HG03060 (cell line): Measurements from ENCODE around the gene CHURC1.

Experiments
- ATAC-seq: cut with Tn5 transposase; IDR thresholded peaks from one replicate; pipeline ENCODE4 v1.9.1; 2021; ENCODE audit warnings: low read depth, moderate number of reproducible peaks; ENCODE audit not compliant: unreplicated experiment

CHURC1 gene

DNA sequence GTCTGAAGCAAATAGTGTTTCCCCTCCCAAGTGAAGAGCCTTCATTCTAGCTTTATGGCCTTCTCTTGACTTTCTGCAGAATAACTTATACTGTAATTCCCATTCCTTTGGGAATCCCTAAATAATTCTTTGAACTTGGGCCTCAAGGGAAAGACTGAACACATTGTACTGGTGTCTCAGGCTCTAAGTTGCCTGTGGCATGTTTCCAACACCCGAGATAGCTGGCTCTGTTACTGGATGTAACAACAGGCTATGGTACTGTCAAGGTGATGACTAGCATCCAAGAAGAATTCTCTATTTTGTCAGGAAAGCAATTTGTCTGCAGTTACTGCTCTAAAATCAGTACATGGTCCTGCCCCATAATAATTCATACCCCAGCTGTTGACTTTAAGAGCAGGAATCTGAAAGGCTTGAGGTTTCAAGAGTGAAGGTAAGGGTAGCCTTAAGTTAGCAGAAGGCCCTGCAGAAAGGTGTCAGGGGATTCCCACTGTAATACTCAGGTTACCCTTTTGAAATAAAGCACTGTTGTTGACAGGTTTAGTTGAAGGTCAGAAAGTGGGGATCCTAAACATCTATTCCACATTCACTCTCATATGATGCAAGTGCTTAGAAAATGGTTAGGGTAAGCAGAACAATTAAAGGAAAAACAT is 23.0 kb downstream of the CHURC1 start:
- ATAC-seq = no peak

DNA sequence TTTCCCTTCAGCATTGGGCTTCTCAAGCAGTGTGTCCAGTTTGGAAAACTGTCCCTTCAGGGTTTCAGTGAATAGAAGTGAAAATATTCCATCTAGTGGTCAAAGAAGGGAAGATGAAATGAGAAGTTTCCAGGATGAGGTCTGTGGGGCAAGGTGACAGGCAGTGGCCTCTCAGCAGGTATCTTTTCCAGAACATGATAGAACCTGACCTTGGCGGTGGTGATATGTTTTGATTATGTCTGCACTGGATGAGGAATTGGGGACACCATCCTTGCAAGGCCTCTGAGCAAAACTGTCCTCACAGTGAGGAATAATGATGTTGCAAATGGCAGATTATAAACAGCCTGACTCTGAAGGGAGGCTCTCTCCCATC is 23.6 kb downstream of the CHURC1 start:
- ATAC-seq = no peak

DNA sequence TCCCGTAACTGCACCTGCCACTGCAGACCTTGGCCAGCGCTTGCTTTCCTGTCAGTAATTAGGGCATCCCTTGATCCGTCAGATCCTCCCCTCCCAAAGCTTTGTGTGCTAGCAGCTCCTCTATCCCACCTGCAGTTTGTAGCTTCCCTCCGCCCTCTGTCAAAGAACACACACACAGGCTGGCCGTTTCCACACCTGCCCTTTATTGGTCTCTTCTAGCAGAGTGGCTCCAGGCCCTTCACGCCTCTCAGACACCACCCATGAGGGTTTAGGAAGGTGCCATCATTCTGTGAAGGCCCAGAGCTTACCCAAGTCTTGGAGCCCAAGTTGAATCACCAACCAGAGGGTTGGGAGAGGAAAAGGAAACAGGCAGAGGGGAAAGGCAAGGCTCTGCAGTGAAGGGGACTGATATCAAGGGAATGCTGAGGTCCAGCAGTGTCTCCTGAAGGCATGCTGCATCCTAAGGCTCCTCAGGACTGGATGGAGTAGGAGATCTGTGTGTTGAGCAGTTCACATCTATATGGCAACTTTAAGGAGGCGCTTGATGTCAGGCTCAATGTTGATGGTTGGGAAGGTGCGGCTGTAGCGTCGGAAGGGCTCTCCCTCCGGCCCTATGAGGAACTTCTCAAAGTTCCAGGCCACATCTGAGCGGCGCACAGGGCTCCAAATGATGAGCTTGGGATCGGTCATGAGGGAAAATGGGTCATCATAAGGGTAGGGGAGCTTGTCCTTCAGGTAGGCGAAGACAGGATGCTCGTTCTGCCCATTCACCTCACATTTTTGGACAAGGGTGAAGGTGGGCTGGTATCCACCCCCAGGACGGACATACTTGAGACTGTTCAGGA is 24.9 kb downstream of the CHURC1 start:
- ATAC-seq = no peak

DNA sequence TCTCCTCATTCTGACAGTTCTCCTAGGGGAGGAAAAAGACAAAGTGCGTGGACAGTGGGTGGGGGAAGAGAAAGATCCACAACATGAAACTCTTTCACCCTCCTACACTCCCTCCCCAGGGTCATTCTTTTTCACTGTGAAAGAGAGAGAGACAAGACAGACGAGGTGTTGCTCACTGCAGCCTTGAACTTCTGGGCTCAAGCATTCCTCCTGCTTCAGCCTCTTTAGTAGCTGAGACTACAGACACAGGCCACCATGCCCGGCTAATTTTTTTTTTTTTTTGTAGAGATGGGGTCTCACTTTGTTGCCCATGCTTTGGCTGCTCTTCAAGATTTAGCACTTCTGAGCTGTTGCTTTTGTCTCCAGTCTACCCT is 25.5 kb downstream of the CHURC1 start:
- ATAC-seq = no peak

DNA sequence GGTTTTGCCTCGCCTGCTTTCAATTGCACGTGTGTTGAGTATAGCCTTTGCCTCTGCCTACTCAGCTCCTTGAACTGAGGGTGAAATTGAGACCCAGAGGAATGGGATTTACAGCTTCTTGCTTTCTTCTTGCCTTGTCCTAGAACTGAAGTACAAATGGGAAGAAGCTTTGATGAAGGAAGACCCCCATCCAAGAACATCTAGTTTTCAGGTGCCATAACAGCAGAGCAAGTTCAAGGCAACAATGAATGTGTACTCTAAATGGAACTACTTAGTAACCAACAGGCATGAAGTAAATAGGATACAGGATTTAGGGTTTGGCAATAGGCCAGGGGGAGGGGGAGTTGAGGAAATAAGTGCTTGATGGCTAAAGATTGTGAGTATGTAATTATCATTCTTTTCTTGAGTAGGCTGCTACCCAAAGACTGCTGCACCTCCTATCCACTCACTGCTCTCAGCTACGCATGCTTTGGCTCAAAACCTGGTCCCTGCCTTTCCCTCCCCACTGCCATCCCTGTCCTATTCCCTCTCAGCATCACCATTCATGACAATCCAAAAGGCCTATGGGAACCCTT is 26.2 kb downstream of the CHURC1 start:
- ATAC-seq = no peak

DNA sequence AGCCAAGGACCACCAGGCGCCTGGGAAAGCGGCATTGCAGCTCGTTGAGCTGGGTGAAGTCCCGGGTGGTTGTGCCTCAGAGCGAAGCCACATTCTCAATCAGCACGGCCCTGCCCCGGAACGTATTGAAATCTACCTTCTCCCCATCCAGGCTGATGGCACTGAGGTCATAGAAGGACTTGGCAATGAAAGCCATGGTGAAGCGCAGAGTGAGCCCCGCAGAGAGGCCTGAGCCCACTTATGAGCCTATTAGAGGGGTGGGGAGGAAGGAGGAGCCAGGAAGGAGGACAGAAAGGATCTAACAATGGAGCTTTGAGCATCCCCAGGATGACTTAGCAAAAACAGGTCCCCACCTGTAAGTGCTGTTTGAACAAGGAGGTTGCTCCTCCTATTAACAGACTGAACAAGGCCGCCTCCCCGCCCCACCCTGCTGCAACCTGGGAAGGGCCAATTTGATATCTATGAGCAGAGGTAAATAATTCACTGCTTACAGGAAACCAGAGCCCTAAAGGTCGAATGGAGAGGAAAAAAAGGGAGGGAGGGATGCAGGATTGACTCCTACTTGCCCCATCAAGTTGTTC is 28.4 kb downstream of the CHURC1 start, which contains the start of gene GPX2:
Gene GPX2, minus strand, starts transcription at position 215 of the 581 bp plus-strand sequence. Its CDS starts 19 bp downstream, at position 196.
- no peak for ATAC-seq

DNA sequence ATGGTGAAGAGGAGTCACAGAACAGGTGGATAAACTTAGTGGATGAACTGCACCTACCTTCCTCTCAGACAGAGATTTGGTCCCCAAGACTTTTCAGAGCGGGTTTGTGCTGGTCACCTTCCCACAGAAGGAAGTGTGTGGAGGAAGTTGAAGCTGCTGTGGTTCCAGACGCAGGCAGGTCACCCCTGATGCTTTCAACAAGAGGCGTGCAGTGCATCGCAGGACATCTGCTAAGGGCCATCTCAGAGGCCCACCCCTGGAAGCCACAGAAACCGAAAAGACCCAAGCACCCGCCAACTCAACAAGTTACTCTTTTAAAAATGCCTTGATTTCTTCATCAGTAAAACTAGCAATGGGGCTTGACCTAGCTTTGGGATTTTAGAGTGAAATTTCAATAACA is 29.3 kb downstream of the CHURC1 start:
- ATAC-seq = no peak

DNA sequence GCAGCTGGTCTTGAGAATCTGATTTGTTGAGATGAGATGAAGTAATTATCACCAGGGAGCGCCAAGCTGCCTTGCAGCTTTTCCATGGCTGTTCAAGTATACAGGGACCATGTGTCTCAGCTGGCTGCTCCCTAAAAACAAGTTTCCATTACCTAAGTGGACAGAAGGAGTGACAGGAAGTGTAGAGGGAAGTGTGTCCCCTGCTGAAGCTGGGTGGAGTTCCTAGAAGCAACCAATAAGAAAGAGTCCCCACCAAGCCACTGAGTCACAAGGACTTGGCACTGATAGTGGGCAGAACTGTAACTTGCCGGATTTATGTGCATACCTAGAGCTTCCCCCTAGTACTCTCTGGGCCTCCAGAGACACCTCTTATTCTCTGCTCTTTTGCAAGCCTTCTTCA is 29.8 kb downstream of the CHURC1 start:
- ATAC-seq = no peak

DNA sequence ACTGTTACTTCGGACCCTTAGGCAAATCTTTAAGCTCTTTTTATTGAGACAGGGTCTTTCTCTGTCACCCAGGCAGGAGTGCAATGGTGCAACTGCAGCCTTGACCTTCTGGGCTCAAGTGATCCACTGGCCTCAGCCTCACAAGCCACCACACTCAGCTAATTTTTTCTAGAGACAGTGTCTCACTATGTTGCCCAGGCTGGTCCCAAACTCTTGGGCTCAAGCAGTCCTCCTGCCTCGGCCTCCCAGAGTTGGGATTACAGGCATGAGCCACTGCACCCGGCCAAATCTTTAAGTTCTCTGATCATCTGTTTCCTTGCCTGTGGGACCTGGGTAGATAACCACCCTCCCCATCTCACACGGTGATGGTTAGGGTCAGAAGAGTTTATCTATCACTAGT is 30.6 kb downstream of the CHURC1 start:
- ATAC-seq = no peak

DNA sequence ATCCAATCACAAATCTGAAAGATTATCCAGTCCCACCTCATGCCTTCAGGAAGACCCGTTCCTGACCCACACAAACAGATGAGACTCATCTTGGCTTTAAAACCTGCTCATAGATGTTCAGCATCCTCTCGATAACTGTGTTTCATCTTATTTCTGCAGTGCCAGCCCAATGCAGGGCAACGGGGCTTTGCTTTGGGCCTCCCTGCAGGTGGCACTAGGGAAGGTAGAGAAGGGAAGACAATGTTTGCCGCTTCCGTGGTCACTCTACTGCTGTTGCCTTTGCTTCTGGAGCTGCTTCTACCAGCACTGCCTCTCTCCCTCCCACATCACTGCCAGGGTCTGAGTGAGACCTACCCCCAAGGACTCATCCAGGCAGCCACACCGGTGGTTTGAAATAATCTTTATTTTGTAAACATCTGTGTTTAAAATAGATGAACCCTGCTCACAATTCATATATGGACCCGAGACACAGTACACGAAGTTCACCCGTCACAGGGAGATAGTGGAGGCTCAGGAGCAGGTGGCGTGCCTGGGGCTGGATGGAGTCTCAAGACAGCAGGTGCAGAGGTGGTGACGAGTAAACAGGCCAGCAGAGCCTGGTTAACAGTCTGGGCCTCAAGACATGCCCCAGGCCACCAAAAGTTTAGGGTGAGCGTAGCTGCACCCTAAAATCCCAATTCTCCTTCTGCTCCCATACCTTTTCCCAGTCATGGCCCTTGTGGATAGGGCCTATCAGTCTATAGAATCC is 31.4 kb downstream of the CHURC1 start:
- ATAC-seq = no peak

DNA sequence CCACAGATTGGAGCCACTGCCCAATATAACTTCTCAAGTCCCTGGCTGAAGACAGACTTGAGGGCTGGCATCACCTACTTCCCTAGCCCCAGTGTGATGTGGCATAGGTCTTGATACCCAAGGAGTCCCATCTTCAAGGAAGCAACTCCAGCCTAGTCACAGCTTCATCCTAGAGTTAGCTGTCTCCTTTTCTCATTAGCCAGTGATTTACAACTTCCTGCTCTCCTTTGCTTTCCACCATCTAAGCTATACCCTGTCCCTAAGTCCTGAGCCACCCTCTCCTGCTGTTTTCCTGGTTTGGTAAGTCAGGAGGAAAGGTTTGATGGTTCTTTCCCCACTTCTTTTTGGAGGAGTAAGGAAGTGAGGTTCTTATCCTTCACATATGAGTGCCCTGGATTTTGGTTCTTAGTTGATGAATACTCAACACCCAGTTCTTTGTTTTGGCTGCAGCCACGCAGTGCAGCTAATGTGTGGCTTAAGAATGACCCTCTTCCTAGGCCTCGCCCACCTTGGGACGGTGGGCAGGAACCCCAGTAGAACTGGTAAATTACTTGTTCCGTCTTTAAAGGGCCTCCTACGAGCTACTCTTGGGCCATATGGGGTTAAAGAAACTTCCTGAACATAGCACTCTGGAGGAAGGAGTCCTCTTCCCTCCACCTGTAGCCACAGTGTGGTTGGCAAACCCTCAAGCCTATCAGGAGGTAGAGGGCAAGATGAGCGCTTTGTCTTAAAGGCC is 32.2 kb downstream of the CHURC1 start:
- no peak for ATAC-seq

DNA sequence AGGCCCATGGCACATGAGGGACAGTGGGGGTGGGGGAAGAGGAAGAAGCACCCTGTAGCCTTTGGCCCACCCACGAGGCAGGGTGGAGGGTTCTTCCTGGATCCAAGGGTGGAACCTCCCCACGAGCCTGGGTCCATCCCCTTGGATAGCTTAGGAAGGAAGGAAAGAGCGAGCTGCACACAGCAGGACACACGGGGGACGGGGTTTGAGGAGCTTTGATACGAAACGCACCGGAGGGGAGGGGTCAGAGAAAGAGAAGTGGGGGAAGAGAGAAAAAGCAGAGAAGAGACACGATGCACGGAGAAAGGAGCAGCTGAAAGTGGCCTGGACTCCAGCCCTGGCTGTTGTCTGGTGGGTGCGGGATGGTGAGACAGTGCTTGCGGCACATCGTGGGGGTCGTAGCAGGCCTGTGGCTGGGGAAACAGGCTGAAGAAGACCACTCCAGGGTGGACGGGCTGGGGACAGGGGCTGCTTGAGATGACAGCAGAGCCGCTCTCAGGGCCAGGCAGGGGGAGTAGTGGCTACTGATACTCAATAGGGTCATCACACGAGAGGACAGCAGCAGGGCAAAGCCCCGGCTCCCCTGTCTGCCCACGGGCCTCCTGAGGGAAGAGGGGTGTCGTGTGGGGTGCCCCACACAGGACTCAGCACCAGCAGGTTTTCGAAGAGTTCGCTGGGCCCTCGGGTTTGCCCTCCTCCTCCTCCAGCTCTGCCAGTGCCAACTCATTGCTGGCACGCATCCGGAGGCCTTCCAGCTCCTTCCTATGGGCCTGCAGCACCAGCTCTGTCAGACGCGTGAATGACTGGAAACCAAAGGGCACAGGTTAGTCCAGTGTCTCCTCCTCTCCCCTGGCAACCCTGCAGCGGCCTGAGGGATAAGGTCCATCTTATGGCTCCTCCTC is 33.7 kb downstream of the CHURC1 start:
- no peak for ATAC-seq

DNA sequence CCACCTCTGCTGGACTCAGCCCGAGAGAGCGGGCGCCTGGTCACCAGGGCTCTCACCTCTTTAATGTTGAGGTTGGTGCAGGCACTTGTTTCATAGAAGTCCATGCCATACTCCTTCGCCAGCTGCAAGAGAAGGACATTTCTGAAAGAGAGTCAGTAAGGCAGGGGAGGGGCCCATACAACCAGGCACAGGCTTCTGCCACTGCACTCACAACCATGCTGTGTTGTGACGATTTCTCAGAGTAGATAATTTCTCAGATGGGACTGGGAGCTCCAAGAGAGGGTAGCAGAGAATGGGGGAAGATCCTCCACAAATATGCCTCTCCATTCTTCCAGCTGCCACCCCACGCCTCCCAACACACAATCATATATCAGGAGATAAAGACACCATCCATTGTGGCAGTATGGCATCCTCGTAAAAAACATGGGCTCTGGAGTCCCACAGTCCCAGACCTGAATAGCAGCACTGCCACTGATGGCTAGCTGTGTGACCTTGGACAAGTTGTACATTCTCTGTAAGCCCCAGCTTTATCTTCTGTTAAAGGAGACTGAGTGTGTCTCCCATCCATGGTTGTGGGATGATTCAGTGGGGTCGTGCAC is 34.5 kb downstream of the CHURC1 start:
- no peak for ATAC-seq

DNA sequence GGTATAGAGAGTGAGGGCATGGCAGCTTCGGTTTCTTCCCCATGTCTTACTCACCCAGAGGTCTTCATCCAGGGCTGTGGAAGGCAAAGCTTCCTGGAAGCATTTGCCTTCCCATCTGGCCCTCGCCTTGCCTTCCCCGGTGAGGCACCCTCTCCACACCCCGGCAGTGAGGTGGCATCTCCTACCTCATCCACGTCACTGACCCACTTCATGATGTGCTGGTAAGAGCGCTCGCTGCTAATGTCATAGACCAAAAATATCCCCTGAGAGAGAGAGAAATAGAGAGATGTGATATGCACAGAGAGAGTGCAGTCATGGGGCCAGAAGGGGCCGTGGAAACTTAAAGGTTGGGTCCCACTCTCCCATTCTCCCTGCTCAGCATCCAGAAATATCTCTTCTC is 36.6 kb downstream of the CHURC1 start:
- ATAC-seq = no peak

DNA sequence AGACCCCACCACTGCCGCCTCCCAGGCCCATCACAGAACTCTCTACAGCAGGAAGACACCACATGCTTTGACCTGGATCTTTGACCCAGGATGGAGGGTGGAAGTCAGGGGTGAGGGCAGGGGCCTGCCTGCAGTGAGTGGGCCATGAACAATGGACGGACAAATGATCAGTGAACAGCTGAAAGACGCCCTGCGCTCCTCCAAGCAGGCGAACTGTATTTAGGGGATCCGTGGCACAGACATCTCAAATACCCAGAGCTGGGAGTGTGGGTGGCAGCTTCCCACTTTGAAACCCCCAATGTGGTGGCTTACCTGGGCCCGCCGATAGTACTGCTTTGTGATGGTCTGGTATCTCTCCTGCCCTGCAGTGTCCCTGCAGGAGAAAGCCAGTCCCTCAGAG is 37.0 kb downstream of the CHURC1 start:
- ATAC-seq = no peak

DNA sequence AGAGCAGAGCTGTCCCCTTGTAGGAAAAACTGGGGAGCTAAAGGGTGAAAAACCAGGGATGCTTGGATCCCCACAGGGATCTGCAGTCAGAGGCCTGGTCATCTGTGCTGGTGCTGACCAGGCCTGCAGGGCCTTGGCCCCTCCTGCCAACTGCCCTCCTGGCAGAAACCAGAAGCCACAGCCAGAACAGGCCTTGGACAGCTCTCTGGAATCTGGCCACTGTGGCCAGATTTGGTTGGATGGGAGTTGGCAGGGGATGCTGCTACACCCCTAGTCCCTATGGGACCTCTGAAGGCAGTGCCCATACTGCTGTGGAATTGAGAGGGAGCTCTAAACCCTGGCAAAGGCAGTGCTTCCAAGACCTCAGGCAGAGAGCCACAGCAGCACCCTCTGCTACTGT is 37.5 kb downstream of the CHURC1 start:
- ATAC-seq = no peak

DNA sequence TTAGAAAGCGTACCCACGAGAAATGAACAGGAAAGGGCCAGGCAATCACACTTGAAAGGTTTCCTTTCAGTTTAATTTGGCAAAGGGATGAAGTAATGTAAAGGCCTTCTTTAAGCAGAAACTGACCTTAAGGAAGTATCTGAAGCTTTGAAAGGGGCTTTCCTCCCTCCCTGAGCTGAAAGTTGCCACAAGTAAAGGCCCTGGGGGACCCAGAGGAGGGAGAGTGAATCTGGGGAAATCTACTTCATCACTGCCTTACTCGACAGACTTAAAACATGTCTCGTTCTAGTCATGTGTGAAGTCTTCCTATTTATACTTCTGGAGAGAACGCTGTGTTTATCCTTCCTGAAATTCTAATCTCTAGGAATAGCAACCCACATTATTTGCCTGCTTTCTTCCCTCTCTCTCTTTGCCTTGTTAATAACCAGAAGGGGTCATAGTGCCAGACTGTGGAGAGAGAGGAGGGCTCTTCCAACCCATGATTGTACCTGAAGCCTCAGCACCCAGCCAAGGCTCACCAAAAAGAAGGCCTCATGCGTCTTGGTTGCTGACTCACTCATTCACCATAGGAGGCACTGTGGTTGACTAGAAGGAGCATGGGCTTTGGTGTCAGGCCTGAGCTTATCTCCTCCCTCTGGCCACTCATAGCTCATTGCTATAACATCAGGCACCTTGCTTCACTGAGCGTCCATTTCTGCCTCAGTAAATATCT is 38.5 kb downstream of the CHURC1 start:
- ATAC-seq = no peak

DNA sequence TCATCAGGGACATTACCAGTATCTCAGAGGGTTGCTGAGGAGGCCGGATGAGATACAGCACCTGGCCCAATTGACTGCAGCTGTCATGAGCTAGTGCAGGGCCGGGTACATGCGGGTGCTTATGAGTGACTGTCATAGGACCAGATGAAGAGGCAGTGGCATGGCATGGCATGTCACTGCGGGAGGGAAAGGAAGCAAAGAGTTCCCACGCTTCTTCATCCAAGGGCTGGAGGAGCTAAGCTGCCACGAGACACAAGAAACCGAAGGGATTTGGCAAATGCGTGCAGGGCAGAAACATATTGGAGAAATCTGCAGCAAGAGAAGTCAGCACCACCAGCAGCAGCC is 39.0 kb downstream of the CHURC1 start:
- no peak for ATAC-seq
